NCI-H82 treated with DMSO at 0.1 percent for 48 hours (cell line): ENCODE data around the gene PNPLA8.

Source experiments
- DNase-seq: peaks from one replicate; lab custom pipeline; 2025; ENCODE audit not compliant: unreplicated experiment; lab: John Stamatoyannopoulos, UW

The PNPLA8 gene

DNA sequence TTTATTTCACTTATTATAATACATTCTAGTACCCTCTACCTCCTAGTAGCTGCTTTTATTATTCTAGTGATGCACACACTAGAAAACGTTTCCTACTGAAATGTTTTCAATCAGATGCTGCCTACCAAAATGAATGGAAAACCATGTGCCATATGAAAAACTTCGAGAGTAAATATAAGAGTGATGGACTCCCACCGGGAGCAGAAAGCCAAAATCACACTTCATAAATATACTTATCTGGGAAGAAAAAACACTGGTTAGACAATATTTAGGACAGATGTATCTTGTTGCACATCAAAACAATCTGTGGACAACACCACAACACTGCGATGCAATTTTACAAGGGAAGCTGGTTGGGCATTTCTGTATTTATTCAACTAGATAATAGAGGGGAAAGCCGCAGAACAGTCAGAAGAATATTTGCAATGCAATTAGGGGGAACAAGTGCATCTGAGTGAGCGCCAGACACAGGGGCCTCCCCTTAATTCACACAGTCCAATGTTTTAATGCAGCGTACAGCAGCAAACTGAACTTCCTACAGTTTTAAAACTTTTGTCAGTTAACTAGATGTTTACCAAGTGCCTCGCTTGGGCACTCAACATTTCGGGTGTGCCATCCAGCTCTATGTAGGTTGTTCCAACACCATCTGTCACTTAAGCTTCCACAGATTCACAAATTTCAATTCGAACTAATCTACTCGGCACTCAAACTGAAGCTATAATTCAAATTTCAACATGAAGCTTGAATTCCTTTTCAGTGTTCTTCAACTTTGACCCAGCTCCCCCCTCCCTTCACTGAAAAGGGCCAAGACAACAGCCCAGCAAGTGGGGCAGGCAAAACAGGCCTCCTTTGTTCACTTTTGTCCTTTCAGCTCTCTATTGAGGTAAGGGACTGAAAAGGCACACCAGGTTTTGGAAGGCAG, 77.1 kb downstream of the PNPLA8 start:
- DNase-seq = no peak

DNA sequence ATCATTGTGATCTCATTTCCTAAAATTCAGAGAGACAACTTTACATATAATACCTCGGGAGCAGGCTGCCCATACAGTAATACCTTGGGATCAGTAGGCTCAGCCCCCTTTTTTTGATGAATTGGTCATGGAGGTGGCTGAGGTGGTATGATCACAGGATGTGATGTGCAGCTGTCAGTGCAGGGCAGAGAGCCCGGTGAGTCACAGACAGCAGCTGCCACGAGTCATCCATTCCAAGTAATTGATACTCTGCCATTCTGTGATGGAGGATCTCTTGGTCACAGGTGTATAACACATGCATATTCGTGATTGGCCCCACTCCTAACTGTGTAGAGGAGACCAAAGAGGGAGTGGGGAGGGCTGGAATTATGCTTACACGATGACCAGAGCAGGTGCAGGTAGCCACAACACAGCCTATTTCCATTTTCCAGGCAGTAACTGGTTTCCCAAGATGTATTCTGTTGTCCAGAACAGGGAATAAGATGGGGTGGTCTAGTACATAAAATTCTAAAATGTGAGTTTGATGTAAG, 83.8 kb downstream of the PNPLA8 start:
- DNase-seq = no peak

DNA sequence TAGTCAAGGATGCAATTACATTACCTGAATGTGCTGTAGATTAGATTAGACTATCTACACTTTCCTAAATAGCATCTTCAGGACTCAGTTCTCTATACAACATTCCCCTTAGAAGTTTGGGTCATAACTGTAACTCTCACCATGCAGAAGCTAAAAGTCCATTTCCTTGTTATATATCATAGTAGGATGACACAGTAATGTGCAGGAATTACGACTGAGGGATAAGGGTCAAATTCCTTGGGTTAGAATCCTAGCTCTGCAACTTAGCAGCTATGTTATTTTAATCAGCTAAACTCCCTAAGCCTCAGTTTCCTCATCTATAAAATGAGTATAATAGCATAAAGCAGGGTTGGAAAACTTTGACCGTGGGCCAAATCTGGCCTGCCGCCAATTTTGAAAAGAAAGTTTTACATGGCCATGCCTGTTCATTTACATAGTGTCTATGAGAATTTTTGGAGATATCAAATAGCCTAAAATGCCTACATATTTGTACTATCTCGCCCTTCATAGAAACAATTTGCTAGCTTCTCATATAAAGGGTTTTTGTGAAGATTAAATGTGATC, 84.5 kb downstream of the PNPLA8 start:
- no peak for DNase-seq

DNA sequence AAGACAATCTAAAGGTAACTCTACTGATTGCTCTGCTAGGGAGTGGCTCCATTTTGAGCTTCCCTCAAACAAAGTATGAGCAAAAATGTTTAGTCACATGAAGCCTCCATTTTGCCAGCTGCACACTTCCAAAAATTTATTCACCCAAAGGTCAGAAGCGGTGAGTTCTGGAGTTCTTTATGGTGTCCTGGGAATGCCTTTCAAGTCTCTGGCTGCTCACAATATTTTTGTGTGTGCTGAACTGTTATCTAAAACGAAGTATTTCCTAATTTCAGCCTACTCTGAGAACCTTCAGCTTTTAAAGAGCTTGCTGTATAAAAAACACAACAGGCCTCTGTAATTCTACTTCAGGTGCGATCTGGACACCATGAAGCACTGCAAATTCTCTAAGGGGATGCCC, 85.3 kb downstream of the PNPLA8 start:
- no peak for DNase-seq

DNA sequence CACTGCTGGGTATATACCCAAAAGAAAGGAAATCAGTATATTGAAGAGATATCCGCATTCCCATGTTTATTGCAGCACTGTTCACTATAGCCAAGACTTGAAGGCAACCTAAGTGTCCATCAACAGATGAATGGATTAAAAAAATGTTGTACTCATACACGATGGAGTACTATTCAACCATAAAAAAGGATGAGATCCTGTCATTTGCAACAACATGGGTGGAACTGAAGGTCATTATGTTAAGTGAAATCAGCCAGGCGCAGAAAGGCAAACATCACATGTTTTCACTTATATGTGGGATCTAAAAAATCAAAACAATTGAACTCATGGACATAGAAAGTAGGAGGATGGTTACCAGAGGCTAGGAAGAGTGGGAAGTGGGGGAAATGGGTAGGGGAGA, 89.0 kb downstream of the PNPLA8 start:
- no peak for DNase-seq

DNA sequence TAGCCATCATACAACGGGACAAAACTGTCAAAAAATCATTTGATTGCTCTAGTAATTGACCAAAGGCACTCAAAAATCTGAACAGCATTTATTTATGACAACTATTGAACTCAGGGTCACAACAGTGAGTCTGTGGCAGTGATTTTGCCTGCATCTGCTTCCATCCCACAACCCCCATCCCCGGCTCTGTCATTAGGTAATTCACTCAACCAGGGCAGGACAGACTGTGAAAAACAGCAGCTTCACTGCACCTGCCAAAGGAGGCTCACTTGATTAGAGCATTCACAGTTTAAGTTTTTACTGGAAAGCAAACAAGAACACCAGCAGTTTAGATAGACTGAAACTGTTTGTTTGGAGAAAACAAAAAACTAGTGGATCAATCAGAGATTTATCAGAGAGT, 91.9 kb downstream of the PNPLA8 start:
- DNase-seq = no peak

DNA sequence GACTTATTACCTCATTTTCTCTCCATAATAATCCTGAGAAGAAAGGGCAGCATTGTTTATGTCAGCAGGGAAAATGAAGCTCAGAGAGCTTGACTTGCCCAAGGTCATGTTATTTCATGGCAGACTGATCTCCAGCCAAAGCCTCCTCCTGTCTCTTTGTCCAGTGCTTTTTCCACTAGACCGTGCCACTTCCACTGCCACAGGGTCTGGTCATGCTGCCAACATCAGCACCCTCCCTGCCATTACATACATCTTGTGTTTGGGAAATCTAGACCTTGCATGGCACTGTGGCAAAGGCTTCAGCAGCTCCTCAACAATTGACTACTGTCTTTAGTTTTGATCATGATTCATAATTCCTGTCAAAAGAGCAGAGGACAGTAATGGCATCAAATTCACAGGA, 94.8 kb downstream of the PNPLA8 start:
- DNase-seq = no peak

DNA sequence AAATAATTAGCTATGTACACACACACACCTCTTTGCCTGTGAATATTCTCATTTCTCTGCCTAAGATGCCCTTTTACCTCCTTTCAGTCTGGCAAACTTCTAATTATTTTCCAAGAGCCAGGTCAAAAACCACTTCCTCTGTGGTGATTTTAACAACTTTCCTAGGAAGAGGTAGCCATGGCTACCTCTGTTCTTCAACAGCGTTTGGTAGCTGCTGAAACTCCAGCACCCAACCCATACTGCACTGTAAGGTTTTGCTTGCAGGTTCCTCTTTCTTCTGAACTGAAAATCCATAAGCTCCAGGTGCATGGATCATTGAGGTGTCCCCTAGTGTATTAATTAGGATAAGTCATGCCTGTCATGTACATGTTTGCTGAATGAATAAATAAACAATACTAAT, 95.3 kb downstream of the PNPLA8 start:
- no peak for DNase-seq

DNA sequence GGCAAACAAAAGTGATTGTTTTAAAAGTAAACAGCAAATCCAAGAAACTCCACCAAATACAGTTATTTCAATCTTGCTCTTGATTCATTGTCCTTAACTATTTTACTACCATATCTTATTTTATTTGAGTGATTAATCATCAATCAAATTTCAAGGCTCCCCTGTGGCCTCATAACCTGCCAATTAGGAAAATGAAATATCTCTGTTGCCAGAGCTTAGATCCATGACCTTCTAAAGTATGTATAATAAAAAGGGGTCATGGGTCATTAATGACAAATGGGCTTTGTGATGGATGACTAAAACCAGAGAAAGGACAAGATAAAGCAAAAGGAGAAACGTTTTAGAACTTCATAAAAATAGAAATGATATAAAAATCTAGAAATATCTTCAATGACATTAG, 98.2 kb downstream of the PNPLA8 start:
- no peak for DNase-seq

DNA sequence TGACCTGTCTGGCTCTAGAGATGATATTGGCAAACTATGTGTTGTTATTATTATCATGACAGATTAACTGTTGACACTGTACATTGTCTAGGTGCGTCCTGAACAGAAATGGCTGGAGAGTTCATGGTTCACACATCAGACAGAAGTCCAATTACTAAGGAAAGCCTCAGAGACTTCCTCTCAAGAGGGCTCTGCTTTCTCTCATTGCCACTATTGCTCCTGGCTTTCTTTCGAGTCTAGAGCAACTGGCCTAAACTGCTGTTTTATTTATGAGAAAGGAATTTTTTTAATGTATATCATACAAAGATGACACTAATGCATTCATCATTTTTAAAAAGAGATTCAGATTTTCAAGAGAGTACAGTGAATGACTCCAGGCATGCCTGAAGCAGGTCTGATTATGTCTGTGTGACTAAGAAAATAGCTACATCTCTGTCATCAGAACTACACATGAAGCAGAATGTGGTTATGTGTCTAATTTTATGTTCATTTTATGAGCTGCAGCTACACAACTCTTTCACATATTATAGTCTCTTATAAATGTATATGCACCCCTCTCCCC, 100.1 kb downstream of the PNPLA8 start:
- DNase-seq = no peak

DNA sequence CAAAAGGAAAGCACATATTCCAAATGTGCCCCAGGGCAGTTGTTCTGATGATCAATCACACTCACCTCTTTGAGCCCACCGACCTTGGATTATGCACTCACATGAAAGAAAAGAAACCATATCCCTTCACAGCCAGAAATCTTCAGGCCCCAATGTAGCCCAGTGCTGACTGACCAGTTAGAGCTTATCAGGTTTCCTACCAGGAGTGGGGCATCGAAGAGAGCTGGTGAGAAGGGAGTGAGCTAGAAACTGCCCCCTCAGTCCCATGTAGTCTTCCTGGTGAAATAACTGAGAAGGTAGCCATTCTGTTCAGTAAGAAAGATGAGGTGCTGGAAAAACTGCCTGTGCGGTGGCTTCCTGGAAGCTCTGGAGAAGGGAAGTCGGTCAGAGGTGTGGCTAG, 101.9 kb downstream of the PNPLA8 start:
- DNase-seq = no peak

DNA sequence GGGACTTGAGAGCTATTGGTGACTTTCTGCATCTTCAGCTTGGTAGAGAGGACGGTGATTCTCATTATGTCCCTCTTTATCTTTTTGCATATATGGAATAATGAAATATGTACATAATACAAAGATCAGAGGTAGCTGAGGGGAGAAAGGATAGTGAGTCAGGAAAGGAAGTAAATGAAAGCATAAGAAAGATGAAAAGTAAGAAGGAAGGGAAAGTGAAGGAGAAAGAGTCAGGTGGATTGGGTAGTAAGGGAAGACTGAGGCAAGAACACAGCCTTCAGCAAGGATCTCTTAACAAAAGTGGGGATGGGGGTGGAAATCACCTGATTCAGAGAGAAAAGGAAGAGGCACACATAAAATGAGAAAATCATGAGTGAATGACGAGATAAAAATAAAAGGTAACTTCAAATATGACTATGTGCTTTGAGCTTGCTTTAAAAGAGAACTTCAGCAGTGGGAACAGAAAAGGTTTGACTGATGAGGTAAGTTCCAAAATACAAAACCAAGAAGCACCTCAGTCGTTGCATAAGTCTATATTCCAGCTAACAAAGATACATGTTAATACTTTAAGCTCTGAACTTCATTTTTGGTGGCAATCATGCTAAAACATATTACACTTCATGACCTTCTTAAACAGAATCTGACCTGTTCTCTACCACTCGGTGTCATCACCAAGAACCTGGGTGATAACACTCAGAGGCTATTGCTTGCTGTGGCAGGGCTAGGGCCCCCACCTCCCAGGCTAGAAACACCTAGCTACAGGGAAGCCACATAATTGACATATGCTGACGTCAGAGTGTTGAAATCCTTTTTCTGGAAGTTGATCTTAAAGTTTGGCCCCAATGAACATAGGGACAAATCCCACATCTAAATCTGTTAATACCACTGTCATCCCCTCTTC, 102.6 kb downstream of the PNPLA8 start:
- no peak for DNase-seq

DNA sequence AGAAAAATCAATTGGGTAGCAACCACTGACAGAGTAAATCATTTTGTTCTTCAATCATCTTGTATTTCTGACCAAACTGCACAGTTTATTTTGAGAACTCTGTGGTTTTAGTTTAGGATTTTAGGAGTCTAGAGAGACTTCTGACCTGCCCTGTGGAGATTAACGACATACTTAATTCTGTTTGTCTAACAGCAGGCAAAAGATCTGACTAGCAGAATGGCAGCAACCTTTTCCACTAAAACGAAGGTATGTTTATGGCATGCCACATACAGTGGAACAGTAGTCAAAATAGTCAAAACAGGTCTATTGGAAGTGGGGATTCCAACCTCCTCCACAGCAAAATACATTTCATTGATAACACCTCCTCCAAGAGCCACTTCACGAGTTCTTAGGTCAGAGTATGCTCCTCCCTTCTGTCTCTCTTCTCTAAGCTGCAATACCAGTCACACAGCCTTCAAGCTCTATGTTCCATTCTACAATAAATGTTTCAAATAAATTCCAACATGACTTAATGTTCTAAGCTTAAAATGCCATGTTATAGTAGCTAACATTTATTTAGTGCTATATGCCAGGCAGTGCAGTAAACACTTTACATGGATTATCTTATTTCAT, 104.1 kb downstream of the PNPLA8 start:
- no peak for DNase-seq
